Cardiac fibroblast (primary cell): ENCODE measurements around the gene GPR25.

Source experiments
- DNase-seq, 2 donors: peaks; one replicate each; pipeline versions ENCODE4 v3.0.0 to v3.0.0-alpha.2; 2010; ENCODE audit warnings: low read depth in 2 of 2
- H3K4me3 ChIP-seq, 2 donors: replicated peaks in 1 of 2; 1 replicate in 1 of 2; 2 replicates in 1 of 2; pipeline ENCODE4 v1.5.1; 2011; ENCODE audit warnings: low read depth in 2 of 2, low read length in 2 of 2, mild to moderate bottlenecking in 2 of 2, moderate library complexity in 1 of 2
- TF ChIP-seq, protein P1 (sequence below): IDR thresholded peaks from one replicate; pipeline ENCODE4 v1.5.1; 2011; ENCODE audit warnings: low read depth, mild to moderate bottlenecking, low read length, inconsistent platforms

Gene GPR25

DNA sequence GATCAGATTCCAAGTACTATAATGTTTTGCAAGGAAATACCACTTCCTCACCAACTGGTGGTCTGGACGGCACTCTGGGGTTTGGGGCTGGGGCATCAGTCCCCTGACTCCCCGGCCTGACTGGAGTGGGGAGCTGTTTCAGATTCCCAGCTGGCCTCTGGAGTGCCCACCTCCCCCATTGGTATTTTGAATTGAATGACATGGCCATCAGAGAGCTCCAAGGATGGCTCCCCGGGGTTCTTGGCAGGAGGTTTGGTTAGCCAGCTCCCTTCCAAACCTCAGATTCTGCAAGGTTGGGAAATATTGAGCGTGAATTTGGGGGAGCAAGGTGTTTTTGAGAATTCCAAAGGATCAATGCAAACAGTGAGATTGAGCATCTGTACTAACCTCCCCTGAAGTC, 19.8 kb downstream of the GPR25 start:
- TF ChIP-seq, protein P1, sequence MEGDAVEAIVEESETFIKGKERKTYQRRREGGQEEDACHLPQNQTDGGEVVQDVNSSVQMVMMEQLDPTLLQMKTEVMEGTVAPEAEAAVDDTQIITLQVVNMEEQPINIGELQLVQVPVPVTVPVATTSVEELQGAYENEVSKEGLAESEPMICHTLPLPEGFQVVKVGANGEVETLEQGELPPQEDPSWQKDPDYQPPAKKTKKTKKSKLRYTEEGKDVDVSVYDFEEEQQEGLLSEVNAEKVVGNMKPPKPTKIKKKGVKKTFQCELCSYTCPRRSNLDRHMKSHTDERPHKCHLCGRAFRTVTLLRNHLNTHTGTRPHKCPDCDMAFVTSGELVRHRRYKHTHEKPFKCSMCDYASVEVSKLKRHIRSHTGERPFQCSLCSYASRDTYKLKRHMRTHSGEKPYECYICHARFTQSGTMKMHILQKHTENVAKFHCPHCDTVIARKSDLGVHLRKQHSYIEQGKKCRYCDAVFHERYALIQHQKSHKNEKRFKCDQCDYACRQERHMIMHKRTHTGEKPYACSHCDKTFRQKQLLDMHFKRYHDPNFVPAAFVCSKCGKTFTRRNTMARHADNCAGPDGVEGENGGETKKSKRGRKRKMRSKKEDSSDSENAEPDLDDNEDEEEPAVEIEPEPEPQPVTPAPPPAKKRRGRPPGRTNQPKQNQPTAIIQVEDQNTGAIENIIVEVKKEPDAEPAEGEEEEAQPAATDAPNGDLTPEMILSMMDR: no peak
- H3K4me3 ChIP-seq: no peak overlapping the region
- DNase-seq: no peak

DNA sequence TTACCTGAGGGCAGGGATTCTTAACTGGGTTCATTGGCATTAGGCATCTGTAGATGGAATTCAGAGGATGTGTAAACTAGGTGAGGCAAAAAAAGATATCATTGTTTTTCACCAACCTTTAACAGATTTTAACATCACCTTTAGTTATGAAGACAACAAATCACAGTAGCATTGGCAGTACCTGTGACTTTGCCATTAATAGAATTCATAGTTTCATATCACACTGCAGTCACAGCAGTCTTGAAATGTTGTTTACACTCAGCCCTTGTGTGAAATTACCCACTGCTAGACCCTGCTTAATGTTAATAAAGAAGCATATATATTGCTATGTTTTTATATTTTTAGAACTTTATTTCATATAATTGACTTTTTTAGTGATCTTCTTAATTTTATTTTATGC, 20.2 kb downstream of the GPR25 start:
- no peak overlapping the region for H3K4me3 ChIP-seq
- TF ChIP-seq, protein P1: no peak
- no peak for DNase-seq

DNA sequence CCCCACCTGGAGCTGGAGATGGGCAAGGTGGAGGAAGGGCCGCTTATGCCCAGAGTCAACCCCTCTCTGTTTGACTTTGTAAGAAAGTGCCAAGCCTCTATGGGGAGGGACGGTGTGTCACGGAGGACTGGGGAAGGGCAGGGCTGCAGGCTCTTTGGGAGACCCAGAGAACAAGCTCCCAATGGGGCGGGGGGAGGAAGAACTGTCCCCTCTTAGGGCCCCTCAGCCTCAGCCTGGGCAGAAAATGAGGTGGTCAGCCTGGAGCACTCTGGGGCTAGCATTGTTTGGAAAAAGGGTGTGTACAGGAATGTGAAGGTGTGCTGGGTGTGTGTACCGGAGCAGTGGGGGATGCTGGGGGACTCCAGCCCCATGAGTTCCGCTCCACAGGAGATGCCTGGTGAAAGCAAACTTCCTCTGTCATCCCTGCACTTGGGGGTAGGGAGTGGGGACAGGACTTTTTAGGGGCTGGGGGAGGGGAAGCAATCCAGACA, 20.7 kb downstream of the GPR25 start:
- no peak overlapping the region for H3K4me3 ChIP-seq
- TF ChIP-seq, protein P1: no peak
- DNase-seq: no peak

GRCh38 chr1:200894712-200895442, 22.1 kb downstream of the GPR25 start, which contains the start of gene INAVA:
Gene INAVA, plus strand, starts transcription at chr1:200894900. Its CDS starts 3,501 bp downstream, at chr1:200898401.
- no peak for DNase-seq
- no peak within 1 kb of the TSS for H3K4me3 ChIP-seq
- TF ChIP-seq, protein P1: no peak

- H3K4me3 ChIP-seq: no peak overlapping the region
- no peak for DNase-seq
- TF ChIP-seq, protein P1: no peak
Observed at GRCh38 chr1:200895443-200895789, 22.6 kb downstream of the GPR25 start.

DNA sequence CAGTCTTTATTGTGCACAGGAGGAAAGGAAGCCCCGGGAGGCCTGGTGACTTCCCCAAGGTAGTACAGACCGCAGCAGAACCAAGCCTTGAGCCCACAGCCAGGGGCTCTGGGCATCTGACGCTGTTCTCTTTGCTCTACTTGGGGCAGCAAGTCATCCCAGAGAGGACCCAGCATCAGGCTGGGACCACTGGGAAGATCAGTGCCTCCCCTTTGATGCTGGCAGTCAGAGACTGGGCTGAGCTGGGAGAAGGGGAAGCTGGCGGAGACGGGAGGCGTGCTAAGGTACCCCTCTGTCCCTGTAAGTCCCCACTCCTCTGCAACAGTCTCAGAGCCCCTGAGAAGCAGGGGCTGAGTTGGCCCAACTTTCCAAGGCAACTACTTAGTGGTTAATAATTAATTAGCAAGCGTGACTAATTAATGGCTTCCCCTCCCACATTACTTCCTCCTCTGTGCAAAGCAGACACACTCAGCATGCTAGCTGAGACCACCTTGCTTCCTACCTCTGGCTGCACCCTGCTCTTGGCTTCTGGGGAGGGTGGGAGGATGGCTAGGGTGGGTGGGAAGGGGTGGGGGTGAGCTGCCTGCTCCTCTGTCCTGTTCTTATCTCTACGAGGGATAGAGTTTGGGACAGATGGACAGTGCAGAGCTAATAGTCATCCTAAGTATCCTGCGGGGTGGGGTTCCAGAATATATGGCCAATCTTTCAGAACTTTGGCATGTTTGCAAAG, 23.2 kb downstream of the GPR25 start:
- TF ChIP-seq, protein P1: no peak
- no peak overlapping the region for H3K4me3 ChIP-seq

More for the DNA sequence above, 23.2 kb downstream of the GPR25 start:
- DNase-seq: no peak
